Cerebellar nuclear complex (tissue), 1 donor: ENCODE results near the gene RELN.
A peak's percentile ranks its signal among the peaks of the same experiment; 100 is the strongest.
"Not testable (repeated sequence)": the region's sequence is repeated elsewhere in the genome, so short reads cannot be mapped to it uniquely, and the experiment has no call there.

Source experiments
- DNase-seq, 2 experiments: peaks; one replicate each; lab custom pipeline; 2025; lab: John Stamatoyannopoulos, UW

RELN gene

DNA sequence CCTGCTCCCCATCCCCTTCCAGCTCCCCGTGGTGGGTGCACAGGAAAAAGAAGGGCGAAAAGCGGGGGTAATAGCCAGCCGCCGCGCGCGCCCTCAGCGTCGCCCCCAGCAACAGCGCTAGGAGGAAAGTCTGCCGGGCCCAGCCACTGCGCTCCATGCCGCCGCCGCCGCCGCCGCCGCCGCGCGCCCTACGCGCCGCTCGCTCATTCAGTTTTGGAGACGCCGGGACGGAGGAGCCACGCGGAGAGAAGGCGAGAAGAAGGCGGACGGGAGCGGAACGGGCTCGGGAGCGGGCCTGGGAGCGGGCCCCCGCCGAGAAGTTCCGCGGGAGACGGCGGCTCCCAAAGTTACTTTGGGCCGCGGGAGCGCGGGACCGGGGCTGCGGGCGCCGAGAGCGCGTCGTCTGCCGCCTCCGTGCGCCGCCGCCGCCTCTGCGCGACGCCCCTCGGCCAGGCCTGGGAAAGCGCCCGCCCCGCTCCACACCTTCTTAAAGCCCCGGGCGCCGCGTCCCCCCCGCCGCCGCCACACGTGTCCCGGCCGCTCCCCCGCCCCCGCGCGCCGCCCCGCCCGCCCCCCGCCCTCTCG is at the start of gene RELN:
Gene RELN, minus strand, starts transcription at position 459 of the 585 bp plus-strand sequence. Its CDS starts 302 bp downstream, at position 157.
- no peak for DNase-seq

DNA sequence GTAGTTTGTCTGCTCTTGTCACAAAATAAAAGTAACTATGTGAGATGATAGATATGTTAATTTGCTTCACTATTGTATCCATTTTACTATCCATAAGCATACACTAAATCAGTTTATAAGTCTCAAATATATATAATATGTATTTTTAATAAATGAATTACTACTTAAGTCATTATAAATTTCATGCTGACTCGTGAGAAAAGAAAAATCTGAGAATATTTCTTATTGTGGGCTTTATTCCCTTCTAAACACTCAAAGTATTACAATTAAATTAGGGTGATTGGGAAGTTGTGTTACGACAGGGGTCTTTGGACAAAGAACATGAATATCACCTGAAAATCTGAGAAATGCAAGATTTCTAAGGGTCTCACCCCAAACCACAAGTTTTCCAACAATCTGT is 48.7 kb upstream of the RELN start:
- no peak for DNase-seq

DNA sequence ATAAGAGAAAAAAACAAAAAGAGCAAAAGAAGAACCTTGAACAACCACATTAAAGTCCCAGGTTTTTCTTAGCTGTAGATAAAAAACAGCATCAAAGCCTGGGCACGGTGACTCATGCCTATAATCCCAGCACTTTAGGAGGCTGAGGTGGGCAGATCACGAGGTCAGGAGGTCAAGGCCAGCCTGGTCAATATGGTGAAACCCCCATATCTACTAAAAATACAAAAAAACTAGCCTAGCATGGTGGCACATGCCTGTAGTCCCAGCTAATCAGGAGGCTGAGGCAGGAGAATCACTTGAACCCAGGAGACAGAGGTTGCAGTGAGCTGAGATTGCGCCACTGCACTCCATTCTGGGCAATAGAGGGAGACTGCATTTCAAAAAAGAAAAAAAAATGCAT is 47.4 kb upstream of the RELN start:
- DNase-seq = not testable (repeated sequence)

DNA sequence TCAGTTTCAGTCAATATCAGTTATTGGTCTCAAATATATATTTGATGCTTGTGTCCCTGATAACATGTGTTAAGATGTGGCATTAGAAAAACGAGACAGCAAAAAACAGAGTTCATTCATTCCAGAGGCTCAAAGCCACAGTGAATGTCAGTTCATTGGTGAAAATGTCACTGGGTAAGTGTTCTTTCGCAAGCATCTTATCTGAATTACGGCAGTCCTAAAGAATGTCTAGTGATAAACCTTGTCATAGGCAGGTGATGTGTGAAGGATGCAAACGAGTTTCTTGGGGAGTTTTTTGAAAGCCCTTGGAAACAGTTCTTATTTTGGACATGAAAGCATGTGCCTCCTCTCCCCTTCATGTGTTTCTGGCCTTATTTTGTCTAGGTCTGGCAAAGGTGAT is 45.9 kb upstream of the RELN start:
- no peak for DNase-seq

DNA sequence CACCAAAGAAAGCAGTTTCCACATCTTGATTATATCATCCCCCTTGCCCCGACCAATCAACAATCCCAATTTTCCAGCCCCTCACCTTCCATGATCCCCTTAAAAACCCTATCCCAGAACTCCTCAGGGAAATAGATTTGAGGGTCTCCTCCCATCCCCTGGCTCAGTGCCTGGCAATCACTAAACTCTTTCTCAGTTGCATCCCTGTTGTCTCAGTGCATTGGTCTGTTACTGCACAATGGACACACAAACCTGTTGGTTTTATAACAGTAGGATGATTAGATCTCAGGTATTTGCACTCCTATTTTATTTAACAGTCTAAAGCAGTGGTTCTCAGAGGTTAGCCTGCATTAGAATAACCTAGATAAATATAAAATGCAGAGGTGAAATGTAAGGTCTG is 45.2 kb upstream of the RELN start:
- no peak for DNase-seq

DNA sequence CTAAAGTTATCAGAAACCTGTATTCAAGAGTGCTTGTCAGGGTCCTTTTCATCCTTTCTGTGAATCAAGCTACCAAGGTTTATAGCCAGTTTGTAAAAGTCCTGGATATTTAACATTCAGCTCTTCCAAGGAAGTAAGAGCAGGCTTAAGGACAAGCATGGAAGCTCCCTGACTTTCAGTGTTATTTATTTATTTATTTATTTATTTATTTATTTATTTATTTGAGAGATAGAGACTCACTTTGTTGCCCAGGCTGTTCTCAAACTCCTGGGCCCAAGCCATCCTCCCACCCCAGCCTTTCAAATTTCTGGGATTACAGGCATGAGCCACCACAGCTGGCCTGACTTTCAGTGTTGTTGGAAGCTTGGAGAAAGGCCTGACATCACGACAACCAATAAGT is 44.4 kb upstream of the RELN start:
- no peak for DNase-seq

DNA sequence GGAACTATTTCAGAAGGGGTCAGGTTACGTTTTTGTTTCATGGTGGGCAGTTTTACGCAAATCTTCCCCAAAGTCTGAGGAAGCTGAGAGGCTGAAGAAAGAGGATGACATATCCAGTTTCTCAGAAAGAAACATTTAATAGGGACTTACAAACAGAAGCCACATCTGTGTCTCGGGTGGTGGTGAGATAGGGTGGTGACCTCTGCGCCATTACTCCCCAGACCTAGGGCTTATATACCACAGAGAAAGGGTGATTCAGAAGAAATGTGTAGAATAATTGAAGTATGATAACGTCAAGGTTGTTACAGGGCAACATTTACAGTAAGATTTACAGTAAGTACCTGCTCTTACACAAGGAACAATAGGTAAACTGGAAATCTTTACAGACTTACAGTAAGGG is 43.0 kb upstream of the RELN start:
- no peak for DNase-seq

DNA sequence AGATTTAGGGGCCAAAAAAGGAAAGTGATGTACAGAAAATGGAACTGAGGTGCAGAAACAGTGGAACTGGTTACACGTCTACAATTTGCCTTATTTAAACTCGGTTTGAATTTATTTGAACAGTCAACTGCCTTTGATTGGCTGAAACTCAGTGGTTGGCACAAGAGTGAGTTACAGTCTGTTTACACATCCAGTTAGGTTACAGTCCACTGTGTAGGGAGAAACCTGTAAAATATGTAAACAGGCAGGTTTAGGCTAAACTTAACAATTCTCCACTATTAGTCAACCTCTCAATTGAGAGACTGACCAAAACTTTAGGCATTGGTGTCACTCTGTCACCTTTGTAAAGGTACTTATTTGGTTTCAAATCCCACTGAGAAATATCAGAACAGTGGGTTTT is 40.3 kb upstream of the RELN start:
- DNase-seq = no peak

DNA sequence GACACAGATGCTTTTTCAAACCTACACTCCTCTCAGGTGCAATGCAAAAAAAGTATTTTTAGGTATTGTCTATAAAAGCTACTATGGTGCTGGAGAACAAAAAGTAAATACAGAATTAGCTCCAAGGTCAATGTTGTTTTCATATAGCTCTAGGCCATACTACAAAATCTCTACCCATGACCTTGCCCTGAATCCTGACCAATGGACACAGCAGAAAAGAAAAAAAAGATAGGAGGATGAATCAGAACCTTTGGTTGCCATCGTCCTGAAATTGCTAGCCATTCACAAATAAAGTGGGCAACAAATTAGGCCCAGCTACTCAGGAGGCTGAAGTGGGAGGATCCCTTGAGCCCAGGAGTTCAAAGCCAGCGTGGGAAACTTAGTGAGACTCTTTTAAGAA is 35.2 kb upstream of the RELN start:
- DNase-seq = no peak

DNA sequence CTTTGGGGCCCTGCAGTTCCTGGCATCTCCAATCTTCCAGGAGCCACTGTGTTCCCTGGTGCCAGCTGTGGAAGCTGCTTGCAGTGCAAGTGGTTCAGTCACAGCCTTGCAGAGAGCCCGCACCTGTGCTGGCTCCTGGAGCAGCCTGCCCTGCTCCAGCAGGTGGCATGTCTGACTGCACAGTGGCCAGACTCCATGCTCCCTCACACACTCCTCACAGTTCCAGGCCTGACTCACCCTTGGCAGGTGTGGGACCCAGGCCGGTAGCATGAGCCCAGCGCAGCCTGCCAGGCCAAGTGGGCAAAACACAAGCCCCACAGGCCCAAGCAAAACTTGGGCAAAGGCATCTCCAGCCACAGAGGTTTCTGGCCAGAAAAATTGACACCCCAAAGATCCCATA is 33.6 kb upstream of the RELN start:
- no peak for DNase-seq

DNA sequence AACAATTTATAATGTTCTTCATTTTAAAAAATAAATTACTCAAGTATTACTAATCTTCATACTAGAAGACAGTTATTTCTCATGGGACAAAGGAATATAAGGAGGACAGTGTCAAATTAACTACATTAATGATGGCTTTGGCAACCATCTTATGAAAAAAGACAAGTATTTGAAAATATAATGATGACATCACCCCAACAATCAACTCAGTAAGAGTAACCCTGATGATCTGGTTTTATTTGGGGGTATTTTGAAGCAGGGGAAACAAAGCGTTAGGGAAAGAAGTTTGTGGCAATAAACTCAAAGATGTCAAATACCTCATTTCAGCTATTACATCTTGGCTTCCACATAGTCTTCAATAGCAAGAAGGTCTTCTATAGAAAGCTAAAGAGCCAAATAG is 29.0 kb upstream of the RELN start:
- no peak for DNase-seq

DNA sequence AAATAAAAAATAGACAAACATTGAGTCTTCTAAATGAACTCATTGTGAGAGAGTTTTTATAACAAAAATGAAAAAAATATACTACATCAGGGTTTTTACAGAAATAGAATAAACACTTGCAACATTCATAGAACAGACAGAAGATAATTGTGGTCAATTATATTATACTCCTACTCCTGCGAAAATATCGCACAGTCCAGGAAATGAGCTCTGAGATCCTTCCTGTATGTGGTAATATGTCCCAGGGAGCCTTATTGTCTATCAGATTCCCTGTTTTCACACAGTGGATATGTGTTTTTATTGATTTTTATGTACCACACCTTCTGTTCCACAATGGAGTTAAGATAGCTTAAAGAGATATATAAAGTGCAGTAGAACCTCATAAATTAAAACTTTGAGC is 27.5 kb upstream of the RELN start:
- DNase-seq = no peak

DNA sequence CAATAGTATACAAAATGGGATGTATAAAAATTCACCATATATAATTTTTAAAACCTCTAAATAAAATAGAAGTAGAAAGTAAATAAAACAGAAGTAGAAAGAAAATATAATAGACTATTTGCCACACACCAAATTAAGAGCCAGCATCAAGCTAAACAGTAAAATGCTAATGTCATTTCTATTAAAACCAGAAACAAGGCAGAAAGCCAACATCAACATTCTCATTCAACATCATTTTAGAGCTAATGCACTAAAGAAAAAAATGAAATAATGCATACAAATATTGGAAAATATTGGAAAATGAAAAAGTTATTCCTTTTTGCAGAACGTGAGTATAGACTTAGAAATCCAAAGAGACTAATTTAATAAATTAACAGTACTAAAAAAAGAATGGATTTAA is 23.4 kb upstream of the RELN start:
- no peak for DNase-seq

DNA sequence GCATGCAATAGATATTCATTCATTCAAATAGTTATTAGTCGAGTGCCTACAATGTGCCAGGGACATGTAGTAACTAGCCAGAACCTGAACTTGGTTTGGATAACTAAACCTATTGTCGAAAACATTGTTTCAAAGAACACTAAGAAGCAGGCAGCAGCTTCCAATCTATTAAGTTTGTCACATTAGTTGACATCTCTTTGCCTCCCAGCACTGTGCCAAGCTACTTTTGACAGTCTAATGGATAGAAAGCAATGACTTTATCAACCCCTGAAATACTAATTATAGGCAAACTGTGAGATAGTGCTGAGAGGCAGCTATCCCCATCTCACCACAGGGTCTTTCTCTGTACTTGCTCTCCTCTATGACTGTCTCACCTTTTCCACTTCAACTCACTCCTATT is 22.4 kb upstream of the RELN start:
- no peak for DNase-seq

DNA sequence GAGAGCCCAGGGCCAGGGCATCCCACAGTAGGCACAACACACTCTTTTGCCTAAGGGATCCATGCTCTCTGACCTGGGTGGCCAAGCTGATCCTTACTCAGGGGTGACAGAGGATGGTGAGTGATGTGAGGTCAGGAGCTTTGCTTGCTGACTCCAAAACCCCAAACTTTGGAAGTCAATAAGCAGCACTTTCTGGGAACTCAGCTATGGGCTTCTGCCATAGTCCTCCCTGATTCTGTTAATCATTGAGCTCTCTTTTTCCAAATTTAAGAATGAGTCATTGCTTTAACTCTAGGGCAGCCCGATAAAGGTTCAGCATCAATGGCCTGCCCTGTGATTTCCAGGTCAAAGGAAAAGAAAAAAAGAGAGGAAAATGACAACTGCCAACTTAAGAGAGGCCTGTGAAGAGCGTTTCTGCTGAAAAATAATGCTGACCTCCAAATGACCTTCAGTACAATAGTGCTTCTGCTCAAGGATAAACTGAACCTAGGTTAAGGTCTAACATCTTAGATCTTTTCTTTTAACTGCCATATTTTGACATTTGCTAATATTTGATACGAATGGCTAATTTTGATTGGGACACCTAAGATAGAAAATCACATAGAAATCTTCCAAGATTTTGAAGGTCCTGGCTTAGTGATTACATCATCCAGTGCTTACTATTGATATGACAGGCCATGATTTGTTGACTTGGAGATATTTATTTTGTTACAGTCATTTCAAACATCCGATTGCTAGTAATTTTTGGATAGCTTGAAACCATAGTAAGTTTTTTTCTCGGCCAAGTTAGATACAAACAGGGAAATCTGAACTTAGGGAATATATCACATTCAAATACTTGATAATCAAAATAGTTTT is 20.8 kb upstream of the RELN start:
- no peak for DNase-seq

DNA sequence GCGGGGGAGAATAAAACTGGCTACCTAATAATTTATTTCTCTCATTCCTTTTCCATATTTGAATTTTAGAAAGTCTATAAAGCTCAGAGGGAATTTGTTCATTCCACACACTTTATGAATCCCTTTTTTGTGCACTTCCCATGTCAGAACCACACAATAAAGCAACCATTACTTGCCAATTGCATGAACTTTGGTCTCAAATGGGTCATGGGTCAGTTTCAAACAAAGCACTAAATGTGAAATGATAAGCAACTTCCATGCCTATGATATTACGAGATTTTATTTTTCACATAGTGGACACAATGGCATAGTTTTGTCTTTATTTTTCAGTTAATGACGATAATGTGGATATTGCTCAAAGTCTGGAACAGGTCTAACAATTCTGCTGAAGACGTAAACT is 18.6 kb upstream of the RELN start:
- DNase-seq = no peak

DNA sequence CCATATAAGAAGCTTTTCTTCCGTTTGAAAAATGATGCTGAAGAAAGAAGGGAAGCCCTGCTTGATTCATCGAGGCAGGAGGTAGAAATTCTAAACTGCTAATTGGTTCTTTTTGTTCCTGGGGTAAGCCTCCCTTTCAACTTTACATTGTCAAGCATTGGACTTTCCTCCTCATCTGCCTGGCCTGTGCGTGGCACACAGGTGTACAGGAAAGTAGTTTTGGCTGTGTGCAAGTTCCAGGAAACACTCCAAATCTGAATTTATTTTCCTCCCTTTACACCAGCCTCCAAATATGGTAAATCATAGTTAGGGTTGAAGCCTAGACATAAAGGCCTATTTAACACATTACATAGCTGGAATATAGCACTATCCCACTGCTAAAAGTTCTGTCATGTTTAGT is 18.2 kb upstream of the RELN start:
- DNase-seq = no peak

DNA sequence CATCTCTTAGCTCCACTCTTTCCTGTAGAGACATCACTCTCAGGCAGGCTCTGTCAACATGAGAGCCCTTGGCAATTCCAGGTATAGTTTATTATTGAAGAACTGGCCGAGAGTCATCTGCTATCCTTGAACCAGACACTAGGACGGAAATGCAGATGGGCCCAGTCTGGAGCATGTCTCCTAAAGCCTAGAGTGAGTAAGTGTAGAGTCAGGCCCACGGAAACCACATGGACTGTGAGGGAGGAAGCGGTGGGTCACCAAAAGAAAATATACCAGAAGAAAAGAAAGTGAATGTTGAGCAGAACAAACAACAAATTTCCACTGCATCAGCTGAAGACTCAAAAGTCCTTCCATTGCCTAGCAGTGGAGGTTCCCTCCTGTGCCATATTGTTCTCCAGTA is 15.7 kb upstream of the RELN start:
- DNase-seq = no peak

DNA sequence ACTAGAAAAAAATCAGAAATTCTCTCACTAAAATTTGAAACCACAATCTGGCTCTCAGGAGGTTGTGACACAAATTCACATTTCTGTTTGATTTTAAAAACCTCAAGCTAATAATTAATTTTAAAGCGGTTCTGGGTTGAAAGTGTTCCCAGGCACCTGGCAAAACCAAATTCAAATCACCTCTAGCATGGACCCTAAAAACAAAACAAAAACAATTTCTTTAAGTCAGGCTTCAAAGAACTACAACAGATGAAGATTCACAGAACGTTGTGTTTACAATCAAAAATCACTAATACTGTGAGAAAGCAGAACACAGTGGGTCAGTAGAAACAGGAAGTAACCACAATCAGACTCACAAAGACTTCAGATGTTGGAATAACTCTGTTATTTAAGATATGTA is 7.2 kb upstream of the RELN start:
- no peak for DNase-seq

DNA sequence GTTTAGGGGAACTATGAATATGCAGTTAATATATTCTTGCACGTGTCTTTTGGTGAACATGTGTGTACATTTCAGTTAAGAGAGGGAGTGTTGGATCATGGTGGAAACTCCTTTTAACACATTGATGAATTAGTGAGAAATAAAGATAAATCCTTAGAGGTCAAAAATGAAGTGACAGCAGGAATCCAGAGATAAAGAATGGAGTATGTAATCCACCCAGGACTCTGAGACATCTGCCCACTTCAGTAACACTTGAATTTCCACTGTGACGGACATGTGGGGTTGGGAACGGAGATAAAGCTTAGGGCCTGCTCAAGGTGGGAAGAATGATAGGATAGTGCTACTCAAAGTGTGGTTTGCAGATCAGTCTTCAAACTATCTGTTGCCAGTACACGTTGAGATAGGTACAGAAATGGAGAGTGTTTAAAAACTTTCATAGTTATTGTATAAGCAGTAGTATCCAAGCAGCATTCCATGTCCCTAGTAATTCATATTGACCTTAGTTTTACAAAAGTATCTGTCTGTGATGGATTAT is 6.6 kb upstream of the RELN start:
- DNase-seq = no peak

DNA sequence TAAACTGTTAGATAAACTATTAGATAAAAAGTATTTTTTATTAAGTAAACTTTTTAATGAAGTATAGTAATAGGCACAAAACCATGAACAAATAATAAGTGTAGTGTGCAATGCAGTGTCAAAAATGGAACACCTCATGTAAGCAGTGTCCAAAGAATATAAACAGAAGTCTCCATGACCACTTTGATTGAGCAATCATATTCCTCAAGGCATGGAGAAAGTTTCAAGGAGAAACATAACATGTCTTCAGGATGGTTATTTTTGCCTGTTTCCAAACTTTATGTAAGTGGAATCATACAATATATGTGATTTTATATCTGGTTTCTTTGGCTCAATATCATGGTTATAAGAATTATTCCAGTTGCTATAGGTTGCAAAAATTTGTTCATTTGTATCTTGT is 6.1 kb upstream of the RELN start:
- DNase-seq = no peak

DNA sequence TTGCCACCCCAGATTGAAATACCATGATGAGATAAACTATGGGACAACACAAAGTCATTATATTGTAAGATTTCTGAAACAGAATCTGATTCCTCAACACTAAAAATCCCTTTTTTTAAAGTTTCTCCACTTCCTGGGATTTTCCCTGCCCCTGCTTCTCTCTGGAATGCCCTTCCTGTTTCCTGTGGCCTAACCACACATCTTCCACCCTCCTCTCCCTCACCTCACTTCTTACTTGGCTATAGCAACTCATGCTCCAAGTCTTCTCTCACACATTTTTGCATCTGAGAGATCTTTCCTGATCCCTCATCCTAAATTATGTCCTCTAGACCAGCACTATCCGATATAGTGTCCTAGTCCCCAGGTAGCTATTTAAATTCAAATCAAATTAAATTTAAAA is 4.1 kb upstream of the RELN start:
- DNase-seq = no peak

DNA sequence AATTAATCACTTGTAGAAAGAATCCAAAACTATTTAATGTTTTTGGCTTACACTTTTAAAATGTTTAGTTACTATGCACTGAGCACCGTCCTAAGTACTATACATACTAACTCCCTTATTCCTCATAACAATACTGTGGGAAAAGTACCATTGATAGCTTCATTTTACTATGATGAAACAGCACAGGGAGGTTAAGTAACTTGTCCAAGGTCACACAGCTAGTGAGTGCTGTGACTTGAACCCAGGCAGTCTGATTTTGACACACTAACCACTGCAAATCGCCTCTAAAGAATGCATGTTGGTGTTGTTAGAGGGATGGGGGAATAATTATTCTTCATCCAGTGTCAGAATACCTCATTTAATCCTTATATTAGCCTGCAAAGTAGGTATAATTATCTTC is 1.9 kb upstream of the RELN start:
- no peak for DNase-seq

DNA sequence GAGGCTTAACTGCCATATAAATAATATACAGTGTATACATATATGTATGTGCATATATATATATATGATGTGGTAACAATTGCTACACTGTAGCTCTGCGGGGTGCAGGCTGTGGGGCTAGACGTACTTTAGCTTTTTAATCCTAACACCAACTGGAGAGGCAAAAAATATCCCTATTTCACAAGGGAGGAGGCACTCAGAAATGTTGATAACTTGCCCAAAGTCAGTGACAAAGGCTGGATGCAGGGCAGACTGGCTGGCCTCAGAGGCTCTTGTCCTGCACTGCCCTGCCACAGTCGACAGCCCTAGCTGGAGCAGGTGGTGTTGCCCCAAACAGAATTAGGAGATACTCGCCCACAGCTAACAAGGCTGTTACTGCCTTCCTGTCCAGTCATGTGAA is 1.5 kb upstream of the RELN start:
- peak; percentile 21 to 55 for DNase-seq
